ENCODE results near the gene UQCC5.

The UQCC5 gene

DNA sequence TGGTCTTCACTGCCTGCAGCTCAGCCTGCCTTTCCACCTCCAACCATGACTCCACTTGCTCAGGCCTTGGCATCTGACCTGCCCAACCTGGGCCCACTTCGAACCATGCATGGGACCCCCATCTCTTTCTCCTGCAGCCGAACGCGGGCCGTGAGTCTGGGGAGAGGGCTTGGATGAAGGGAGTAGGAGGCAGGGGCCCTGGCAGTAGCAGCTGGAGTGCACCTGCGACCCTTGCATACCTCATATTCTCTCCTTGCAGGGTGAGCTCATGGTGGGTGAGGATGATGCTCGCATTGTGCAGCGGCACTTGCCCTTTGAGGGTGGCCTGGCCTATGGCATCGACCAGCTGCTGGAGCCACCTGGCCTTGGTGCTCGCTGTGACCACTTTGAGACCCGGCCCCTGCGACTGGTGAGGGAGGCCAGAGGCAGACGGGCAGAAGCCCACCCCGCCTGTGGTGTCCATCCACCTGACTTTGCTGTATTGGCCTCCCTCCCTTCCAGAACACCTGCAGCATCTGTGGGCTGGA, 16.2 kb upstream of the UQCC5 start:
- POLR2A ChIA-PET, result interaction anchor here (1.2 kb wide), 1 partner anchor 16 kb away, joined by 3 read pairs; the partner anchor contains the start of gene UQCC5
- no peak for DNase-seq (ENCODE audit: extremely low spot score)
- TF ChIP-seq NFRKB (IDR thresholded peaks at IDR 0.05), result no peak
- TF ChIP-seq FOXA1 (IDR thresholded peaks at IDR 0.05), result no peak
- no peak for TF ChIP-seq TARDBP (IDR thresholded peaks at IDR 0.05)
- no peak for TF ChIP-seq LEF1 (IDR thresholded peaks at IDR 0.05; ENCODE audit: borderline replicate concordance)
- no peak for TF ChIP-seq SUZ12 (IDR thresholded peaks at IDR 0.05)
- no peak for TF ChIP-seq ARNT (IDR thresholded peaks at IDR 0.05)
- no peak for TF ChIP-seq FOXK2 (IDR thresholded peaks at IDR 0.05)
- TF ChIP-seq BHLHE40 (IDR thresholded peaks at IDR 0.05; ENCODE audit: borderline replicate concordance), result no peak
- no peak for TF ChIP-seq L3MBTL2 (conservative IDR thresholded peaks at IDR 0.05)
- no peak for TF ChIP-seq ZNF384 (IDR thresholded peaks at IDR 0.05)
- no peak for TF ChIP-seq HDGF (IDR thresholded peaks at IDR 0.05; ENCODE audit: borderline replicate concordance)
- TF ChIP-seq CTBP1 (IDR thresholded peaks at IDR 0.05; ENCODE audit: borderline replicate concordance), result no peak
- CTCF ChIA-PET, result no interaction called here

GRCh38 chr3:52520716-52521487, 15.5 kb upstream of the UQCC5 start:
- no peak for DNase-seq (ENCODE audit: extremely low spot score)
- no peak for TF ChIP-seq TARDBP (IDR thresholded peaks at IDR 0.05)
- TF ChIP-seq FOXK2 (IDR thresholded peaks at IDR 0.05), result no peak
- no peak for TF ChIP-seq PKNOX1 (IDR thresholded peaks at IDR 0.05)
- TF ChIP-seq CTBP1 (IDR thresholded peaks at IDR 0.05; ENCODE audit: borderline replicate concordance), result no peak
- no peak for TF ChIP-seq LEF1 (IDR thresholded peaks at IDR 0.05; ENCODE audit: borderline replicate concordance)
- TF ChIP-seq FOXM1 (IDR thresholded peaks at IDR 0.05; ENCODE audit: borderline replicate concordance), result no peak
- TF ChIP-seq BHLHE40 (IDR thresholded peaks at IDR 0.05; ENCODE audit: borderline replicate concordance), result no peak
- TF ChIP-seq SP1 (IDR thresholded peaks at IDR 0.05), result no peak
- no peak for TF ChIP-seq ARNT (IDR thresholded peaks at IDR 0.05)
- no peak for TF ChIP-seq HDGF (IDR thresholded peaks at IDR 0.05; ENCODE audit: borderline replicate concordance)
- no peak for TF ChIP-seq L3MBTL2 (conservative IDR thresholded peaks at IDR 0.05)
- no peak for TF ChIP-seq FOXA1 (IDR thresholded peaks at IDR 0.05)
- TF ChIP-seq NFRKB (IDR thresholded peaks at IDR 0.05), result no peak
- TF ChIP-seq ZNF384 (IDR thresholded peaks at IDR 0.05), result no peak
- no peak for TF ChIP-seq SUZ12 (IDR thresholded peaks at IDR 0.05)
- TF ChIP-seq ELF4 (IDR thresholded peaks at IDR 0.05), result no peak
- ChIA-PET CTCF (no interaction called here), POLR2A (interaction anchor here (1.2 kb wide), 1 partner anchor 15 kb away, joined by 3 read pairs; the partner anchor contains the start of gene UQCC5)

- ChIA-PET POLR2A (no interaction called here), CTCF (no interaction called here)
- no peak for DNase-seq (ENCODE audit: extremely low spot score)
- TF ChIP-seq FOXM1 (IDR thresholded peaks at IDR 0.05; ENCODE audit: borderline replicate concordance) (no peak), BHLHE40 (IDR thresholded peaks at IDR 0.05; ENCODE audit: borderline replicate concordance) (no peak), FOXK2 (IDR thresholded peaks at IDR 0.05) (no peak), HDGF (IDR thresholded peaks at IDR 0.05; ENCODE audit: borderline replicate concordance) (no peak), PKNOX1 (IDR thresholded peaks at IDR 0.05) (no peak), TARDBP (IDR thresholded peaks at IDR 0.05) (no peak), LEF1 (IDR thresholded peaks at IDR 0.05; ENCODE audit: borderline replicate concordance) (no peak), ELF4 (IDR thresholded peaks at IDR 0.05) (no peak)
Measured at GRCh38 chr3:52521488-52521824, 14.9 kb upstream of the UQCC5 start.

DNA sequence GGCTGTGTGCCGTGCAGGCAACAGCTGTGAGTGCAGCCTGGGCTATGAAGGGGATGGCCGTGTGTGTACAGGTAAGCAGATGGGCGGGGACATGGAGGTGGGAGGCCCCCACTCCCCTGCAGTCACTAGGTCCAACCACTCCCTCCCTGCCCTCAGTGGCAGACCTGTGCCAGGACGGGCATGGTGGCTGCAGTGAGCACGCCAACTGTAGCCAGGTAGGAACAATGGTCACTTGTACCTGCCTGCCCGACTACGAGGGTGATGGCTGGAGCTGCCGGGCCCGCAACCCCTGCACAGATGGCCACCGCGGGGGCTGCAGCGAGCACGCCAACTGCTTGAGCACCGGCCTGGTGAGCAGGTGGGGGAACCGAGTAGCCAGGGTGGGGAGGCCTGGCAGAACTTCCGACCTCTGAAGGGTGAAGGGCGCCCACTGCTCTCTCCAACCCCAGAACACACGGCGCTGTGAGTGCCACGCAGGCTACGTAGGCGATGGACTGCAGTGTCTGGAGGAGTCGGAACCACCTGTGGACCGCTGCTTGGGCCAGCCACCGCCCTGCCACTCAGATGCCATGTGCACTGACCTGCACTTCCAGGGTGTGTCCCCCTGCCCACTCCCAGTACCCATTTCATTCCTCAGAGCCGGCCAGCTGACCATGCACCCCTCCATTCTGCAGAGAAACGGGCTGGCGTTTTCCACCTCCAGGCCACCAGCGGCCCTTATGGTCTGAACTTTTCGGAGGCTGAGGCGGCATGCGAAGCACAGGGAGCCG, 14.3 kb upstream of the UQCC5 start:
- ChIA-PET POLR2A (no interaction called here), CTCF (no interaction called here)
- TF ChIP-seq L3MBTL2 (conservative IDR thresholded peaks at IDR 0.05), result no peak
- no peak for TF ChIP-seq FOXK2 (IDR thresholded peaks at IDR 0.05)
- no peak for TF ChIP-seq NFRKB (IDR thresholded peaks at IDR 0.05)
- TF ChIP-seq ZNF384 (IDR thresholded peaks at IDR 0.05), result no peak
- TF ChIP-seq LEF1 (IDR thresholded peaks at IDR 0.05; ENCODE audit: borderline replicate concordance), result no peak
- TF ChIP-seq HDGF (IDR thresholded peaks at IDR 0.05; ENCODE audit: borderline replicate concordance), result no peak
- no peak for TF ChIP-seq TARDBP (IDR thresholded peaks at IDR 0.05)
- TF ChIP-seq ELF4 (IDR thresholded peaks at IDR 0.05), result no peak
- TF ChIP-seq FOXM1 (IDR thresholded peaks at IDR 0.05; ENCODE audit: borderline replicate concordance), result no peak
- no peak for TF ChIP-seq SUZ12 (IDR thresholded peaks at IDR 0.05)
- TF ChIP-seq ARNT (IDR thresholded peaks at IDR 0.05), result no peak
- no peak for TF ChIP-seq PKNOX1 (IDR thresholded peaks at IDR 0.05)
- no peak for TF ChIP-seq CTBP1 (IDR thresholded peaks at IDR 0.05; ENCODE audit: borderline replicate concordance)
- no peak for TF ChIP-seq SP1 (IDR thresholded peaks at IDR 0.05)
- TF ChIP-seq BHLHE40 (IDR thresholded peaks at IDR 0.05; ENCODE audit: borderline replicate concordance), result no peak
- no peak for TF ChIP-seq FOXA1 (IDR thresholded peaks at IDR 0.05)
- DNase-seq (ENCODE audit: extremely low spot score), result no peak

DNA sequence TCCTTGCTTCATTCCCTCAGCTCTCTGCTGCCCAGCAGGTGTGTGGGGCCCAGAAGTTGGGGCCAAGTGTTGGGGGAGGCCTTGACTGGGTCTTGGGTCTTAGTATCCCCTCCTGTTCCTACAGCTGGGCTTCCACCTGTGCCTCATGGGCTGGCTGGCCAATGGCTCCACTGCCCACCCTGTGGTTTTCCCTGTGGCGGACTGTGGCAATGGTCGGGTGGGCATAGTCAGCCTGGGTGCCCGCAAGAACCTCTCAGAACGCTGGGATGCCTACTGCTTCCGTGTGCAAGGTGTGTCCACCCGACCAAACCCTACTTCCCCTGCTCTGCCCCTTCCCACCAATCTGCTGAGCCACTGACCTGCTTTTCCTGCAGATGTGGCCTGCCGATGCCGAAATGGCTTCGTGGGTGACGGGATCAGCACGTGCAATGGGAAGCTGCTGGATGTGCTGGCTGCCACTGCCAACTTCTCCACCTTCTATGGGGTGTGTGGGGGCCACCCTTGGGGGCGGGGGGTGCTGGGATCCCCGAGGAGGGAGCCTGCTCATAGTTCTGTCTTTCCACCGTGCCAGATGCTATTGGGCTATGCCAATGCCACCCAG, 13.7 kb upstream of the UQCC5 start:
- no peak for DNase-seq (ENCODE audit: extremely low spot score)
- CTCF ChIA-PET, result no interaction called here
- no peak for TF ChIP-seq L3MBTL2 (conservative IDR thresholded peaks at IDR 0.05)
- no peak for TF ChIP-seq NFRKB (IDR thresholded peaks at IDR 0.05)
- no peak for TF ChIP-seq BHLHE40 (IDR thresholded peaks at IDR 0.05; ENCODE audit: borderline replicate concordance)
- TF ChIP-seq HDGF (IDR thresholded peaks at IDR 0.05; ENCODE audit: borderline replicate concordance), result no peak
- TF ChIP-seq ELF4 (IDR thresholded peaks at IDR 0.05), result no peak
- TF ChIP-seq PKNOX1 (IDR thresholded peaks at IDR 0.05), result no peak
- TF ChIP-seq FOXA1 (IDR thresholded peaks at IDR 0.05), result no peak
- TF ChIP-seq ZNF384 (IDR thresholded peaks at IDR 0.05), result no peak
- no peak for TF ChIP-seq ARNT (IDR thresholded peaks at IDR 0.05)
- POLR2A ChIA-PET, result interaction anchor here (1.1 kb wide), 1 partner anchor 14 kb away, joined by 5 read pairs; the partner anchor contains the start of gene UQCC5
